Measurements from ENCODE around the gene AK3. TPM values are rescaled to one million over a fixed set of nuclear protein-coding genes. Genes with fewer than 3 reads are reported as not detected.
A peak's percentile ranks its signal among the peaks of the same experiment; 100 is the strongest.
"Not testable (repeated sequence)": the region's sequence is repeated elsewhere in the genome, so short reads cannot be mapped to it uniquely, and the experiment has no call there.

Gene AK3
- 65.0 and 82.0 TPM in 2 replicates for total RNA-seq

DNA sequence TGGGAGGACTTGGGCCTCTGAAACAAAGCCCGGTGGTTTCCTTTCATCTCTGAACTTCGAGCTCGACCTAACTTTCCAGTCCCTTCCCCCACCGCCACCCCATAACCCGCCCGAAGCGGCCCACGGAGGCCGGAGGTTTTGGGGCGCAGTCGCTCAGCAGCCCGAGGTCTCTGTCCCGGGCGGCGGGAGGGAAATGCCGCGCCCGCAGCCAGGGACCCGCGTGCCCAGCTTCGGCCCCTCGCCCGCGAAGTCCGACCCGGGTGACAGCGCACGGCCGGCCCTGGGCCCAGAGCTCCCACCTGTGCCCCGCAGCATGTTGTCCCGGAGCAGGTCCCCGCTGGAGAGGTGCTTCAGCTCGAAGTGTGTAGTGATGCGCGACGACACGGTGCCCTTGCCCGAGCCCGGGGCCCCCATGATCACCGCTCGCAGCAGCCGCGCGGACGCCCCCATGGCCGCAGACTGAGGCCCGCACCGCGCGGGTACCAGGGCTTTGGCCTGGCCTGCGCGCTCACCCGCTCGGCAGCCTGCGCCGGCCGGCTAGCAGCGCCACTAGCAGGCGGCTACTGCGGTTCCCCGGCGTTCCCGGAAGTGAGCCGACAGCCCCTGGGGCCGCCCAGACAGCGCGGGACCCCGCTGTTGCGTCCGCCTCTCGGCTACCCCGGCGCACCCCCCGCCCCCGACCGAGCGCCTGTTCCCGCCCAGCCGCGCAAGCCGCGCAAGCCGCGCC, at the start of gene AK3:
TSS of gene AK3 (minus strand) at position 565 of the 727 bp plus-strand sequence. CDS start at position 450, 115 bp downstream.
- peak; percentile 87 for DNase-seq

GRCh38 chr9:4788703-4789102, 47.7 kb upstream of the AK3 start:
- no peak for DNase-seq

DNA sequence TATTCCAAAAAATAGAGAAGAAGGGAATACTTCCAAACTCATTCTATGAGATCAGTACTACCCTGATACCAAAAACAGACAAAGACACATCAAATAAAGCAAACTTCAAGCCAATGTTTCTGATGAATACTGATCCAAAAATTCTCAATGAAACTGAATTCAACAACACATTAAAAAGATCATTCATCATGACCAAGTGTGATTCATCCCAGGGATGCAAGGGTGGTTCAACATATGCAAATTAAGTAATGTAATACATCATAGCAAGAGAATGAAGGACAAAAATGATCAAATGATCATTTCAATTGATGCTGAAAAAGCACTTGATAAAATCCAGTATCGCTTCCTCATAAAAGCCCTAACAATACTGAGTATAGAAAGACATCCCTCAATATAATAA, 46.9 kb upstream of the AK3 start:
- DNase-seq, result no peak

DNA sequence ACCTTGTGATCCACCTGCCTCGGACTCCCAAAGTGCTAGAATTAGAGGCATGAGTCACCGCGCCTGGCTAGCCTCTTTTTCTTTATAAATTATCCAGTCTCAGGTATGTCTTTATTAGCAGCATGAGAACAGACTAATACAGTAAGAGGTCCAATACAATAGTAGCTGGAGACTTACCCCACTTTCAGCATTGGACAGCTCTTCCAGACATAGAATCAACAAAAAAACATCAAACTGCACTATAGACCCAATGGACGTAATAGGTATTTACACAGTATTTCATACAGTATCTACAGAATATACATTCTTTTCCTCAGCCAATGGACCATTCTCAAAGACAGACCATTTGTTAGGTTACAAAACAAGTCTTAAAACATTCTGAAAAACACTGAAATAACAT, 45.6 kb upstream of the AK3 start:
- DNase-seq, result no peak

DNA sequence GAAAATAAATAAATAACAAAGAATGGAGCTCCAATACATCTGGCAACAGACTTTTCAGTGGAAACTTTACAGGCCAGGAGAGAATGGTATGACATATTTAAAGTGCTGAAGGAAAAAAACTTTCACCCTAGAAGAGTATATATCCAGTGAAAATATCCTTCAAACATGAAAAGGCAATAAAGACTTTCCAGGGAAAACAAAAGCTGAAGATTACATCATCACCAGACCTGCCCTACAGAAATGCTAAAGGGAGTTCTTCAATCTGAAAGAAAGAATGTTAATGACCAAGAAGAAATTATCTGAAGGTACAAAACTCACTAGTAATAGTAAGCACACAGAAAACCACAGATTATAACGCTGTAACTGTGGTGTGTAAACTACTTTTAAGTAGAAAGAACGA, 43.4 kb upstream of the AK3 start:
- DNase-seq, result no peak

GRCh38 chr9:4783191-4783590, 42.2 kb upstream of the AK3 start:
- DNase-seq, result not testable (repeated sequence)

- no peak for DNase-seq
Observed at GRCh38 chr9:4781408-4781807, 40.4 kb upstream of the AK3 start.

GRCh38 chr9:4780651-4781050, 39.6 kb upstream of the AK3 start:
- no peak for DNase-seq

- DNase-seq, result not testable (repeated sequence)
Observed at GRCh38 chr9:4774958-4775357, 34.0 kb upstream of the AK3 start.

- DNase-seq, result no peak
Observed at GRCh38 chr9:4774209-4774608, 33.2 kb upstream of the AK3 start.

- no peak for DNase-seq
Observed at GRCh38 chr9:4771788-4772187, 30.8 kb upstream of the AK3 start.

DNA sequence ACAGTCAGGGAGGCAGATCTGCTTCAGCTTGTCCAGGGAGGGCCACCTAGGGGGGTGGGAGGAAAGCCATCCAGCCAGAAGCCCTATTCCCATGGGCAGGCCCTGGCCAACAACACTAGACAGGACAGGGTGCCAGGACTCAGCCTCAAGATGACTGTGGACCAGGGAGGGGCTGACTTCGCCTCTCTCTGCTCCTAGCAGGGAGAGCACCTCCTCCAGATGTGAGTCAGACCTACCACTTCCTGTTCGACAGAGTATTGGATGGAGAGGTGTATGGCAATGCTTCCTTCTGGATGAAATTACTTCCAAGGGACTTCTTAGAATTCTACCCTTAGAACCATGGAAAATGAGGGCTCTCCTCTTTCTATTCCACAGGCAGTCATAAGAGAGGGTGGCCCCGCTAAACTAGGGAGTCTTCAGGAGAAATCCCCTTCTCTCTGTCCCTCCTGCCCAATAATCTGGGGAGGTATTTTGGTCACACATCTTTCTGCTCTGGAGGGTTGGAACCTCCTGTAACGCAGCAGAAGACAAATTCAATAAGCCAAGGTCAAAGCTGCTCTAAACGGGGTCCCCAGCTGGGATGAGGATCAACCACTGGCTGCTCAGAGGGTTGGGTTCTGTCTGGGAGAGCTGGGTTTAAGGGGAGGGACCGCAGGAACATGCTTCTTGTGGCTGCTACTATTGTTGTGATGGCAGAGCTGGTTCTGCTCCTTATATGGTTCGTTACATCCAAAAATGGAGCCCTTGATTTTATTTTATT, 28.5 kb upstream of the AK3 start:
- DNase-seq, result peak; percentile 34

GRCh38 chr9:4768681-4769080, 27.7 kb upstream of the AK3 start:
- no peak for DNase-seq

DNA sequence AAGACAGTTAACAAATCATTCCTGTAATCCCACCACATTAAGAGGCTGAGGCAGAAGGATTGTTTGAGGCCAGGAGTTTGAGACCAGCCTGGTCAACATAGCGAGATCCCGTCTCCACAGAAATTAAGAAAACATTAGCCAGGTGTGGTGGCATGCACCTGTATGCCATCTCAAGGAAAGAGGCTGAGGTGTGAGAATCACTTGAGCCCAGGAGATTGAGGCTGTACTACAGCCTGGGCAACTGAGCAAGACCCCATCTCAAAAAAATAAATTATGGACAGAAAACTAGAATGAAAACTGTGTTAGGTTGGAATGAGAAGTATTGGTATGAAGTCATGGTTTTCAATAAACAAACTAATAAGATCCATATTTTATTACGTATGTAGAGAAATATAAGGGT, 23.0 kb upstream of the AK3 start:
- DNase-seq, result no peak

GRCh38 chr9:4762886-4763541, 22.0 kb upstream of the AK3 start:
- DNase-seq, result peak; percentile 83

DNA sequence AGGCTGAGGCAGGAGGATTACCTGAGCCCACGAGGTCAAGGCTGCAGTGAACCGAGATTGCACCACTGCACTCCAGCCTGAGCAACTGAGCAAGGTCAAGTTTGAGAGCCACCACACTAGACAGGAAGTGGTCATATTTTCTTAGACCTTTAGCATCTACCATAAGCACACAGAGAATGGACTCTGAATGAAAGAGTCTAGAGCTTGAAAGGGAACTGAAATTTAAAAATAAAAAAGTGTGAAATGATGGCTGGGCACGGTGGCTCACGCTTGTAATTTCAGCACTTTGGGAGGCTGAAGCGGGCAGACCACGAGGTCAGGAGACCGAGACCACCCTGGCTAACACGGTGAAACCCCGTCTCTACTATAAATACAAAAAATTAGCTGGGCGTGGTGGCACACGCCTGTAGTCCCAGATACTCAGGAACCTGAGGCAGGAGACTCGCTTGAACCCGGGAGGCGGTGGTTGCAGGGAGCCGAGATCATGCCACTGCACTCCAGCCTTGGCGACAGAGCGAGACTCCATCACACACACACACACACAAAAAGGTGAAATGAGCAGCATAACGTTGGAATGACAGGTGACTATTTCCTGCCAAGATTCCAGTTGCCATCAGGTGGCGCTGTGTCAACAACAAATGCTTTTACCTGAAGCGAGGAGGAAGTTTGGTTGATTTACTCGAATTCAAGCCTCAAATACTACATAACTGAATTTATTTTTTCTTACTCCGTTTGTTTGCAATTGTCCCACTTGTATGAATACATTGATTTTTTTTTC, 21.3 kb upstream of the AK3 start:
- DNase-seq, result peak; percentile 89

DNA sequence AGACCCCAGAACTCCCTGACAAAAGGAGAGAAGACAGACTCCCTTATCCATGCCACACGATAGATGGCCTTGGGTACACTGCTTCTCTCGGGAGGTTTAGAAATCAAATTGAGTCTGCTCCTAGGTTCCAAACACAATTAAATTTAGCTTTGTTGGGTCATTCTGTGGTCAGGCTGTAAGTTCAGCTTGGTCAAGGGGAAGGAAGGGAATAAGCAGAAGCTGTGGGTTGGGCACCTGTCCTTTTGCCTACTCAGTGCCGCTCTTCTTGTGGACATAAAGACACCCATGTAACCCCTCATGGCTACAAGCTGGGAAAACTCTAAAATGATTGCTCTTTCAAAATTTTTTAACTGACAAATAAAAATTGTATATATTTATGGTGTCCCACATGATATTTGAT, 19.1 kb upstream of the AK3 start:
- no peak for DNase-seq

DNA sequence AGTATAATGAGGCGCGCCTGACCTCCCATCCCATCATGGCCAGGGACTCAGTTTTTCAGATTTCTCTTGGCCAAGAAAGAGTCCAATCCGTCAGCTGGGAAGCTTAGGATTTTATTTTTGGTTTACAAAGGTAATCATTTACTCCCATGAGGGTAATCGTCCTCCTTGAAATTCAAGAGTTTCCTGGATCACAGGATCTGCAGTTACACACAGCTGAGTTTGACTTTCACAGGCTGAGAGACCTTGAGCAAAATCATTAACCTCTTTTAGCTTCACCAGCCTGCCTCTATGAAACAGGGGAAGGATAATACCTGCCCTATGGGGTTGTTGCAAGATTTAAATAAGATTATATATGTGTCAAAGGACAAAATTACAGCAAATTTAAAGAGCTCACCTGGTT, 15.4 kb upstream of the AK3 start:
- DNase-seq, result no peak

DNA sequence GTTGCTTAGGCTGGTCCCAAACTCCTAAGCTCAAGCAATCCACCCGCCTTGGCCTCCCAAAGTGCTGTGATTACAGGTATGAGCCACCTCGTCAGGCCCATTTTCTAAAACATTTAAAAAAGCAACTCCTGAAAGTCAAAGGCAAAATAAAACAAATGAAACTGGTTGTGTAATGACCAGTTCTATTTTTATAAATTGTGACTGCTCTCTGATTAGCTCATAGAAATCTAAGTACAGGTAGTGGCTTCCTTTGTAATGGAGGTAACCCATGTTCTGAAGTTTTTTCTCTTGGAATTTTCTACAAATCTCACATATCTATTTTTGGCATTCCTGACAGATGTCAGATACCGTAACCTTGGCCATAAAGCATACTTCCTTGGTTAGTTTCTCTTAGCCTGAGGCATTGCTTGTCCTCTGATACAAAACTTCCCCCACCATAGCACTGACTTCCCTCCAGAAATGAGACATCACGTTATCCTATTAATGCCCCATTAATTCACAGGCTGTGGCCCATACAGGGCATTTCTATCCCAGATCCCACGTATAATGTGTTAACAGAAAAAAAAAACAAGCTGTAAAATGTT, 14.1 kb upstream of the AK3 start:
- DNase-seq, result no peak

- not testable (repeated sequence) for DNase-seq
Observed at GRCh38 chr9:4754530-4754929, 13.5 kb upstream of the AK3 start.

GRCh38 chr9:4750023-4750673, 9.1 kb upstream of the AK3 start:
- peak; percentile 66 for DNase-seq

DNA sequence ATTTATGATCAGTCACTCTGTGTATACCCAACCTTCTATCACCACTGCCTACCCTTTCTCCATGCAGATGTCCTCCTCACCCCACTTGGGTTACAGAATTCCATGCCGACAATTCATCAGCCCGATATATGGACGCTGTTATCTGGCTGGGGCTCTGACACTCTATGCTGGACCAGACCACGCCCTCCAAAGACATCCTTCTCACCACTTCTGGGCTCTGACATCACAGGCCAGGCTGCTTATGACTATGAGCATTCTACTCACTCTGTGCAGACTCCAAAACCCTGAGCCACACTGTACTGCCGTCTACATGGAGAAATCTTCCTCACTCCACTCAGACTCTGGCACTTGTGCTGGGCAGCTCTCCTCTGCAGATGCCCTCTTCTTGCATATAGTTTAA, 7.6 kb upstream of the AK3 start:
- no peak for DNase-seq
